ENCODE data around the gene NFKBIB. TPM values are rescaled to one million over a fixed set of nuclear protein-coding genes. Genes with fewer than 3 reads are reported as not detected.

NFKBIB gene
- polyA plus RNA-seq, 3 donors, result 6.7 to 29.4 (median 9.0) TPM

- H3K4me1 Mint-ChIP-seq, result peaks cover 6% of the 10 kb centered on the region
Observed at GRCh38 chr19:38892841-38893240, 6.9 kb upstream of the NFKBIB start.

GRCh38 chr19:38893341-38893771 is 6.4 kb upstream of the NFKBIB start:
- H3K4me3 ChIP-seq (replicated peaks in 1 of 3; ENCODE audit: low read depth in 2 of 3, low read length in 3 of 3), result no peak overlapping the region
- TF ChIP-seq CTCF (IDR thresholded peaks at IDR 0.05), result no peak
- H3K27me3 ChIP-seq (ENCODE audit: control insufficient read depth in 2 of 2, insufficient read depth in 2 of 2, low read length in 2 of 2), result no peaks in the 10 kb centered on the region
- no peaks in the 10 kb centered on the region for H3K9me3 ChIP-seq (replicated peaks in 1 of 2; ENCODE audit: control insufficient read depth in 1 of 2, insufficient read depth in 1 of 2, low read length in 2 of 2)
- peaks cover 0 to 3% (median 0%) of the 10 kb centered on the region in 3 donors for H3K27me3 Mint-ChIP-seq (ENCODE audit: low read depth in 3 of 3)
- no peak overlapping the region for H3K27ac Mint-ChIP-seq
- H2AFZ ChIP-seq (ENCODE audit: insufficient read depth, low read depth, low read length, poor library complexity, severe bottlenecking), result no peak overlapping the region
- no peak overlapping the region for H3K9ac ChIP-seq (ENCODE audit: insufficient read depth, low read length, poor library complexity, severe bottlenecking)
- no peaks in the 10 kb centered on the region for H3K9me3 Mint-ChIP-seq
- H3K36me3 ChIP-seq (replicated peaks in 1 of 2; ENCODE audit: control insufficient read depth in 1 of 2, insufficient read depth in 2 of 2, low read length in 2 of 2), result peaks cover 38 to 47% of the 10 kb centered on the region in 2 donors
- no peak for DNase-seq
- peaks cover 3 to 4% of the 10 kb centered on the region in 2 donors for H3K4me1 ChIP-seq (ENCODE audit: control insufficient read depth in 1 of 2, insufficient read depth in 2 of 2, low read length in 2 of 2)
- peaks cover 38 to 47% of the 10 kb centered on the region in 2 donors for H3K36me3 Mint-ChIP-seq
- H3K79me2 ChIP-seq (ENCODE audit: insufficient read depth, low read length), result peaks cover 10% of the 10 kb centered on the region
- no peak overlapping the region for H3K4me2 ChIP-seq (replicated peaks; ENCODE audit: extremely low read depth, low read length, poor library complexity, severe bottlenecking)
- intact Hi-C loops (cut with micrococcal nuclease), result loop anchor here in 1 of 2 donors (10.0 kb wide), 1 partner anchor 129 kb away; no protein-coding TSS in a partner anchor
- WGBS (ENCODE audit: insufficient coverage), result 100% methylated on average over 10 of the region's 14 CpGs
- H4K20me1 ChIP-seq (ENCODE audit: insufficient read depth, low read length), result peaks cover 5% of the 10 kb centered on the region
- no peak overlapping the region for H3K4me3 Mint-ChIP-seq
- H3K27ac ChIP-seq (ENCODE audit: low read depth in 1 of 2, low read length in 2 of 2), result no peak overlapping the region
- H3K4me1 Mint-ChIP-seq, result peaks cover 11% of the 10 kb centered on the region

More at GRCh38 chr19:38892841-38893240, 6.9 kb upstream of the NFKBIB start:
- Histone ChIP-seq H3K4me2 (replicated peaks; ENCODE audit: extremely low read depth, low read length, poor library complexity, severe bottlenecking) (no peak overlapping the region), H3K4me3 (replicated peaks in 1 of 3; ENCODE audit: low read depth in 2 of 3, low read length in 3 of 3) (no peak overlapping the region), H3K9me3 (replicated peaks in 1 of 2; ENCODE audit: control insufficient read depth in 1 of 2, insufficient read depth in 1 of 2, low read length in 2 of 2) (no peaks in the 10 kb centered on the region), H4K20me1 (ENCODE audit: insufficient read depth, low read length) (peaks cover 5% of the 10 kb centered on the region), H3K36me3 (replicated peaks in 1 of 2; ENCODE audit: control insufficient read depth in 1 of 2, insufficient read depth in 2 of 2, low read length in 2 of 2) (peaks cover 41 to 52% of the 10 kb centered on the region in 2 donors), H3K27ac (ENCODE audit: low read depth in 1 of 2, low read length in 2 of 2) (no peak overlapping the region), H2AFZ (ENCODE audit: insufficient read depth, low read depth, low read length, poor library complexity, severe bottlenecking) (no peak overlapping the region), H3K27me3 (ENCODE audit: control insufficient read depth in 2 of 2, insufficient read depth in 2 of 2, low read length in 2 of 2) (no peaks in the 10 kb centered on the region), H3K79me2 (ENCODE audit: insufficient read depth, low read length) (peaks cover 6% of the 10 kb centered on the region), H3K4me1 (ENCODE audit: control insufficient read depth in 1 of 2, insufficient read depth in 2 of 2, low read length in 2 of 2) (no peaks in the 10 kb centered on the region), H3K9ac (ENCODE audit: insufficient read depth, low read length, poor library complexity, severe bottlenecking) (no peak overlapping the region)
- intact Hi-C loops (cut with micrococcal nuclease), result loop anchor here in 1 of 2 donors (10.0 kb wide), 1 partner anchor 128 kb away; no protein-coding TSS in a partner anchor
- Mint-ChIP-seq H3K27ac (no peak overlapping the region), H3K9me3 (no peaks in the 10 kb centered on the region), H3K36me3 (peaks cover 38 to 53% of the 10 kb centered on the region in 2 donors), H3K27me3 (ENCODE audit: low read depth in 3 of 3) (peaks cover 0 to 3% (median 0%) of the 10 kb centered on the region in 3 donors), H3K4me3 (no peak overlapping the region)
- no peak for TF ChIP-seq CTCF (IDR thresholded peaks at IDR 0.05)
- DNase-seq, result no peak
- 87% methylated on average over 3 of the region's 5 CpGs for WGBS (ENCODE audit: insufficient coverage)

All from CD14-positive monocyte (primary cell).